Stimulated activated CD8-positive, alpha-beta memory T cell treated with anti-CD3 and anti-CD28 coated beads, Interleukin-4, amount 100 ng/mL, for 1 hour (primary cell): ENCODE measurements around the gene GNPDA1.
A peak's percentile ranks its signal among the peaks of the same experiment; 100 is the strongest.
"Not testable (repeated sequence)": the region's sequence is repeated elsewhere in the genome, so short reads cannot be mapped to it uniquely, and the experiment has no call there.

Experiments
- DNase-seq, 2 donors: peaks; one replicate each; pipeline ENCODE4 v3.0.0-alpha.2; 2020; ENCODE audit warnings: low read depth in 2 of 2, low spot score in 1 of 2

Gene GNPDA1

DNA sequence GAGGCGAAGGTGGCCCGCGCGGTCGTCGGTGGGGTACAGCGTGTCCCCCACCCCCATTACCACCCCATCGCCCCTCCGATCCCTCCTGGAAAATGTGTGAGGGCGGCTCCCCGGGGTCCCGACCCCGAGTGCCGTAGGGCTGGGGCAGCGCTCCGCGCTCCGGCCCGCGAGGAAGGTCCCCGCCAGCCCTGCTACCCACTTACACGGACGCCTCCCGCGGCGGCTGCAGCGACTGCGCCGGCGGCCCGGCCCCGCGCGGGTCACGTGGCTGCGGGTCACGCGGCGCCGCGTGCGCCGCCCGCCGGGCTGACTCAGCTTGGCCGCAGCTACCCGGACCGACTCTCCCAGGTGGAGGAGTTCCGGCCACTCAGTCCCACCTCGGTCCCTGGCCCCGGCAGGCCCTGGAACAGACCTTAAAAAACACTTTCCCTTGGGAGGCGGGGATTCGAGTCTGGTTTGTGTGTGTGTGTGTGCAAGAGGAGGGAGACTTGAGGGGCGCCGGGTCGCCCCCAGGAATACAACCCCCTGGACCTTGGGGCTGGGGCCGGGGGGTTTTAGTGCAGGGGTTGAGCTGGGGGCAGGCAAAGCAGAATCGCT lies at the start of gene GNPDA1:
TSS of gene GNPDA1 (minus strand) at position 236 of the 597 bp plus-strand sequence. CDS start 992 bp downstream, outside the sequence.
- peak; percentile 15 to 36 for DNase-seq

DNA sequence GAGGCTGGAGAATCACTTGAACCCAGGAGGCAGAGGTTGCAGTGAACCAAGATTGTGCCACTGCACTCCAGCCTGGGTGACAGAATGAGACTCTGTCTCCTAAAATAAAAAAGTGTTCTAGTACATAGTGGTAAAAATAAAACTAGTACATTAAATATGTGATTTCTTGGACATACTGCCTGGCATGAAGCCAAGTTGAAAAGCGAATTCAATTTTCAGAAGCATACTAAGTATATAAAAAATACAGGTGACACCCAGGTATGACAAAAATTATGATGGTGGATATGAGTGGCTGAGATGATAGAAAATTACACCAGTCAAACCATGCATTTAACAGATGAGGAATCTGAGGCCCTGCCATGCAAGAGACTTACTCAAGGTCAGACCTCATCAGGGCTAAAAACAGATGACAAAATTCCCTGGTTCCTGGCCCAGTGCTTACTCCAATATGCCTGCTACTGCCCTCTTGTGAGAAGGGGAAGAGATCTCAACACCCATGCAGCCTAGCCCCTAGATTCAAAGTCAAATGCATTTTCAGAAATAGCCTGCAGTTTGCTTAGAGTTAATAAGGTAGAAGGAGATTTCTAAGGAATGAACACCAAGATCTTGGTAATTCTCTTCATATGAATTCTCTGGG lies 46.6 kb upstream of the GNPDA1 start:
- no peak for DNase-seq

DNA sequence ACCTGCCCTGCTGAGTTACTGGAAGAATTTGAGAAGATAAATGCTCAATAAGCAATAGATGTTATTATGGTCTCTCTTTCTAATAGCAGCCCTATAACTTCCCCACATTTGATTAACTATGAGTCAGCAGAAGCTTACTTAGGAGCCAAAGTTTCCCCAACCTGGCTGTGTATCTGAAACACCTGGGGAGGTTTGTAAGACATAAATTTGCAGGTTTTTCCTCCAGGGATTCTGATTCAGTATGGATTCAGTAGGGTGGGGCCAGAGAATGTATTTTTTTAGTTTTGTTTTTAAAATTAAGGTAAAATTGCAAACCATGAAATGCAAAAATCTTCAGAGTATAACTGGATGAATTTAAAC lies 44.9 kb upstream of the GNPDA1 start:
- no peak for DNase-seq

DNA sequence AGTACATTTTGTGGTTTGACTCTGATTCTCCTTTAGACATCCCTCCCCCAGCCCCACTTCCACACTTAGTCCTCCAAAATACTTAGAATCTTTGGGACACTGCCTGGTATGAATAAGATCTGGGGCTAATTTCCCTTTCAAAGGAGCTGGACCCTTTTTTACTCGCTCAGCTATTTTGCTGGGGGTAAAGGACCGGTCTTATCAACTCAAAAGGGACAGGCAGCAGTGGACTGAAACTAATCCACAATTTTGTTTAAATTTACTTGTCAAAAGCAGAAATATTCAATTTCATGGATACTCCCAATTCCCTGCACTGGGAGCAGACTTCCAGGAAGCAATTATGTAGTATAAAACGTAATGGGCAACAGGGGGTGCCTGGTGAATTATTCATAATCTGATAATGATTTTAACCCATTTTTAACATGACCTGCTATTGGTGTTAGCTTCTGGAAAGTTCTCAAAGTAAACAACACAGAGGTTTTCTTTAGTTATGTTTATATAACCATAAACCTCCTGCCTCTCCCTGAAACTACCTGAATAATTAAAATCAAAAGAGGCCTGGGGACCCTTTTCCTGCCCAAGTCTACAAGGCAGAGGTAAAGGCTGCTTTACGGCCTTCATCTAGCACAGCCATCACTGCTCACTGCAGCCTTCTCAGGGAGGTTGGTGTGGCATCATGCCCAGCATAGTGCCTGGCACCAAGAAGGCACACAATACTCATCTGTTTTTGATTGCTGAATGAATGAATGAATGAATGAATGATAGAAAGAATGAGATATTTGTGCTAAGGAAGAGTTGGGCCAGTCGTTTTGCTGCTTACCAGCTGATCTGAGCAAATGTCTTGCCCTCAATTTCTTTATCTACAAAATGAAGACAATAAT lies 44.2 kb upstream of the GNPDA1 start:
- DNase-seq: no peak

DNA sequence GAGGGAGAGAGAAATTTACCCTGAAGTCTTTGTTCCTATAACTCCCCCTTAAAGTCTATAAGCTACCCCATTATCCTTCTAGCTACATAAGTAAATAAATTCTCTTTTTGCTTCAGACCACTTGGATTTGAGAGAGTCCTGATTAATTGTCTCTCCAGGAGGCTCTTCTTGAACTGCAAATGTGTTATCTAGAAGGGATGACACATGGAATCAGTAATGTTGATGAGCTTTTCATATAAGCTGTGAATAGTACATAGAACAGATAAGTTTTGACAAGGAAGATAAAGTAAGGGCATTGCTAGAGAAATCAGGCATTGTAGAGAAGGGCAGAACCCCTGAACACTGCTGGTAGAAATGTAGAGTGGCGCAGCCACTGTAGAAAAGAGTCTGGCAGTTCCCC lies 42.5 kb upstream of the GNPDA1 start:
- no peak for DNase-seq

DNA sequence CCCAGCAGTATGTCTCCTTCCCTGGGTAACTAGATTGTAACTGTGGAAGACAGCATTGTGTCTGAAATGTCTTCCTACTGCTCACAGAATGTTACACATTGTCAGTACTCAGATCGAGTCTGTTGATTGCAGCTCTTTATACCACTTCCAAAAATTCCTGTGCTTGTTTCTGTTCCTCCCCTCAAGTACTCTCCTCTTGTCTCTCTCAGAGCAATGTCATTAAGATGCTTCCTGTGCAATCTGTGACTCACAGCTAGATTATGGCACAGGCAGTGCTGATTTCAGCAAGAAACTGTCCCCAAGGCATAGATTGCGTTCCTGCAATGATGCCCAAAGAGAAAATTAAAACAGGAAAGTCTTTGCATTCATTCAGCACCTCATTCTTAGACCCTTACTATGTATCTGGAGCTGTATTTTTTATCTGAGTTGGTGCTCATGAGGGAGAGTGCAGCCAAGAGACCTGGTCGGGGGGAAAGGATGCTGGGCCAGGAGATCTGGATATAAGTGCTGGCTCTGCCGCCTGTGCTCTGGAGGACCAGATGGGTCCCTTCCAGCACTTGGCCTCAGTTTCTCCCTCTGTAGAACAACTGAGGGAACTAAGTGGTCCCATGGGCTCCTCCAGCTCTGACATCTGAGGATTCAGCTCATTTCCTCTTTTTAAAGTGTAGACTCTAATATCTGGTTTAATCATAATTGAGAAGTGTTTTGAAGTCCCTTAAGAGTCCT lies 40.8 kb upstream of the GNPDA1 start:
- no peak for DNase-seq

- DNase-seq: not testable (repeated sequence)
Measured at GRCh38 chr5:142052026-142052425, 39.2 kb upstream of the GNPDA1 start.

- DNase-seq: no peak
Measured at GRCh38 chr5:142048272-142048671, 35.4 kb upstream of the GNPDA1 start.

DNA sequence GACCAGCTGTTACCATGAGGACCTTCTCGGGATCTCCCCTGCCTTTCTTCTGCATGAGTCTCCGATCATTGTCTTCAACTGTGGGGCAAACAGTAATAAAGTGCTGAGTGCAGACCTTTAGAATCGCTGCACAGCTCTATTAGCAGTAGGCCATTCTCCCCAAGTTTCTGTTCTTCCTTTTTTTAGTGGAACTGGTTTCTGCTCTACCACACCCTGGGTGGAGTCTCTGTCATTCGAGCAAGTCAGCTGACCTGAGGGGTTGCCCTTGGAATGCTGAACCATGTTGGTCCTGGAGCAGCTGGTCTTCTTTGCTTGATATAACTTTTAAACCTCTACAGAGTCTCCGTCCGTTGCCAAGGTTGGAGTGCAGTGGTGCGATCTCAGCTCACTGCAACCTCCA lies 33.4 kb upstream of the GNPDA1 start:
- no peak for DNase-seq

DNA sequence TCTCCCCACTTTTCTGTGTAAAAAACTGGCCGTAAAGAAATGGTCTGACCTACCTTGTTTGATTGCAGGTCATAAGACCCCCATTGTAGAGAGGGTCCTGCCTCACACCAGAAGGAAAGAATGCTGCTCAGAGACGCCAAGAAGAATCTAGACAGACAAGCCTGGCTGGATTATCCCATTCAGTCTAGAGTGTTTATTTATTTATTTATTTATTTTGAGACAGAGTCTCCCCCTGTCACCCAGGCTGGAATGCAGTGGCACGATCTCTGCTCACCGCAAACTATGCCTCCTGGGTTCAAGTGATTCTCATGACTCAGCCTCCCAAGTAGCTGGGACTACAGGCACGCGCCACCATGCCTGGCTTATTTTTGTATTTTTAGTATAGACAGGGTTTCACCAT lies 28.1 kb upstream of the GNPDA1 start:
- DNase-seq: not testable (repeated sequence)

GRCh38 chr5:142040285-142040684 lies 27.5 kb upstream of the GNPDA1 start:
- no peak for DNase-seq

- no peak for DNase-seq
Measured at GRCh38 chr5:142038735-142039134, 25.9 kb upstream of the GNPDA1 start.

DNA sequence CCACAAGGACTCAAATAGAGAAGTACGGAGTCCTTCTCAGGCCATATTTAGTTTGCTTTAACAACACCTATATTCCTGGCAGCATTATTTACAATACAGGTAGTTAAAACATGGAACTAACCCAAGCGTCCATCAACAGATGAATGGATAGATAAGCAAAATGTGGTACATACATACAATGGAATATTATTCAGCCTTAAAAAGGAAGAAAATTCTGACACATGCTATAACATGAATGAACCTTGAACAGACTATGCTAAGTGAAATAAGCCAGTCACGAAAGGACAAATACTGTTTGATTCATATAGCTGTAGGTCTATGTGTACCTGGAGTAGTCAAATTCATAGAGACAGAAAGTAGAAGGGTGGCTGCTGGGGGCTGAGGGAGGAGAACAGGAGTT lies 24.8 kb upstream of the GNPDA1 start:
- not testable (repeated sequence) for DNase-seq

DNA sequence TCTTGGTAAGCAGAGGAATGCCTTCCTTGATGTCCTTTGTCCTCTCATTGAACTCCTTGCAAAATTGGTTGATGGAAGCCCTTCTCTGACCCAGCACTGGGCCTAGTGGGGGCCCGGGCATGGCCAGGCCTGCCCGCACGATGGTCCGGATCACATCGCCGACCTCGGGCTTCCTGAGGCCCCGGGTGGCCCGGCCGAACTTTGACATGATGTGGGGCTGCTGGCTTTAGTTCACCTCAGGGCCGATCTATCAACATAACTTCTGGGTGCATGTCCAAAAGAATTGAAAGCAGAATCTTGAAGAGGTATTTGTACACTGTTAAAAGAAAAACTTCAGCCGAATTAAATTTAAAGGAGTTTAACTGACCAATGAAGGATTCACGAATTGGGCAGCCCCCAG lies 24.1 kb upstream of the GNPDA1 start:
- no peak for DNase-seq

- DNase-seq: no peak
Measured at GRCh38 chr5:142034994-142035393, 22.2 kb upstream of the GNPDA1 start.

DNA sequence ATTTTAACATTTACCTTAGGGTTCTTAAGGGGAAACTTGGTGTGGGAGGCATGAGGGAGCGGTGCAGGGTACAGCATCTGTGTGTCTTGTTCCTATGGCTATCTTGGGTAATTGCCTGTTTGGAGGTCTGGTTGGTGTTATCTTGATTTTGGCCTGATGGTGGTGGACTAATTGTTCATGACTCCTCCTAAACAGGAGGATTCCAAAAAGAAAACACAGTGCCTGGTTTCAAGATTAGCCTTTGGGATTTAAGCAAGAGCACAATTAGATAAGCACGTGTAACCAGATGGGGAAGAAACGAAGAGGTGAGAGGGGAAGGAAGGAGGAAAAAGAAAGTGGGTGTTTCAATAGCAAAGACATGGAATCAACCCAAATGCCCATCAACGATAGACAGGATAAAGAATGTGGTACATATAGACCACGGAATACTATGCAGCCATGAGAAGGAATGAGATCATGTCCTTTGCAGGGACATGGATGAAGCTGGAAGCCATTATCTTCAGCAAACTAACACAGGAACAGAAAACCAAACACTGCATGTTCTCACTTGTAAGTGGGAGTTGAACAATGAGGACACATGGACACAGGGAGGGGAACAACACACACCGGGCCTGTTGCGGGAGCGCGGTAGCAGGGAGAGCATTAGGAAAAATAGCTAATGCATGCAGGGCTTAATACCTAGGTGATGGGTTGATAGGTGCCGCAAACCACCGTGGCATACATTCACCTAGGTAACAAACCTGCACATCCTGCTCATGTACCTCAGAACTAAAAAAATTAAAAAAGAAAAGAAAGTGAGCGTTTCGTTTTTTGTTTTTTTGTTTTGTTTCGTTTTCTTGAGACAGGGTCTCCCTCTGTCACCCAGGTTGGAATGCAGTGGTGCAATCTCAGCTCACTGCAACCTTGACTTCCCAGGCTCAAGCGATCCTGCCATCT lies 21.1 kb upstream of the GNPDA1 start:
- not testable (repeated sequence) for DNase-seq

DNA sequence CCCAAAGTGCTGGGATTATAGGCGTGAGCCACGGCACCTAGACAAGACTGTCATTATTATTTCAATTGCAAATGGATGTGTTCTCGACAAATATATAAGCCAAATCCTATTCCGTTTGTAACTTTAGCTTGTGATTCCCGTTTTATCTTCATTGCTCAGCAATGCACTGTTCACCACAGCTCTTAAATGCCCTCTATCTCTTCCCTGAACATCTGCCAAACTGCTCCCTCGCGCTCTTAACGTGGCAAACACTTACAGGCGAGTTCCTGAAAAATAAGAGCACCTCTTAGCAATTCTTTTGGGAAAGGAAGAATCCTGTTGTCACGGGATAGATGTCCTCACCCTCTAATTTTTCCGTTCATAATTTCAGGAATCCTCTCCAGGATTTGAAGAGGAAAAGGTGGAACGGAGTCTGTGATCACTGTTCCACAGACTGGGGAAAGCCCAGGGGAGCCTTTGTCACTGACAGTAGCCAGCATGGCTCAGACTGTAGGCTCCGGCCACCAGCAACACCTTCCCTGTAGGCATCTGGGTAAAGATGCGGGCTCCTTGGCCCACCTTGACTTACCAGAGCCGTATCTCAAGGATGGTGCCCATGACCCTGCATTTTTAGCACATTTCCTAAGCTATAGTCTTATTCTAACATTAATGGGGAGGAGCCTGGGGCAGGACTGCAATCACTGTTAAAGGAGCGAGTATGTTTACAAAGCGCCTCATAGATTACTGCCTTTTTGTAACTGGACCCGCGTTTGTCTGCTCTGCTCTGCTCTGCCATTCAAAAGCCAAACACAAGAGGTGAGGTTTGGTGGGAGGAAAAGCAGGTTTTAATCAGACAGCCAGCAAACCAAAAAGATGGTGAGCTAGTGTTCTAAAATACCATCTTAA lies 20.2 kb upstream of the GNPDA1 start:
- no peak for DNase-seq

- no peak for DNase-seq
Measured at GRCh38 chr5:142032150-142032549, 19.3 kb upstream of the GNPDA1 start.

GRCh38 chr5:142025637-142026036 lies 12.8 kb upstream of the GNPDA1 start:
- no peak for DNase-seq
